Suprapubic skin (tissue), 4 donors: ENCODE data around the gene COL18A1.

Experiments
- CTCF ChIP-seq, 2 donors: fragments of 200-600 bp in 1 of 2; fragments of 450-650 bp in 1 of 2; sonication (generic) in 1 of 2; IDR thresholded peaks; one replicate each; pipeline ENCODE4 v1.5.1; 2016 to 2019; ENCODE audit warnings: antibody characterized with exemption in 2 of 2, mild to moderate bottlenecking in 1 of 2, moderate library complexity in 1 of 2
- EP300 ChIP-seq: sonication (generic); formaldehyde crosslinking; IDR thresholded peaks from one replicate; pipeline ENCODE4 v1.6.1; 2017; ENCODE audit warnings: antibody characterized with exemption
- POLR2A ChIP-seq, 2 donors: fragments of 450-650 bp; IDR thresholded peaks; one replicate each; pipeline ENCODE4 v1.6.1; 2017; ENCODE audit warnings: antibody characterized with exemption in 2 of 2, mild to moderate bottlenecking in 2 of 2, moderate library complexity in 2 of 2
- POLR2AphosphoS5 ChIP-seq, 3 donors: sonication (generic); formaldehyde crosslinking; IDR thresholded peaks; one replicate each; pipeline ENCODE4 v1.6.1; 2017; ENCODE audit warnings: antibody characterized with exemption in 3 of 3

GRCh38 chr21:45370575-45370974 is 34.4 kb upstream of the COL18A1 start:
- TF ChIP-seq POLR2A (IDR thresholded peaks at IDR 0.05) (no peak), CTCF (IDR thresholded peaks at IDR 0.05) (no peak), EP300 (no peak), POLR2AphosphoS5 (IDR thresholded peaks at IDR 0.05) (no peak)
